ENCODE results near the gene SUSD3.

Gene SUSD3

DNA sequence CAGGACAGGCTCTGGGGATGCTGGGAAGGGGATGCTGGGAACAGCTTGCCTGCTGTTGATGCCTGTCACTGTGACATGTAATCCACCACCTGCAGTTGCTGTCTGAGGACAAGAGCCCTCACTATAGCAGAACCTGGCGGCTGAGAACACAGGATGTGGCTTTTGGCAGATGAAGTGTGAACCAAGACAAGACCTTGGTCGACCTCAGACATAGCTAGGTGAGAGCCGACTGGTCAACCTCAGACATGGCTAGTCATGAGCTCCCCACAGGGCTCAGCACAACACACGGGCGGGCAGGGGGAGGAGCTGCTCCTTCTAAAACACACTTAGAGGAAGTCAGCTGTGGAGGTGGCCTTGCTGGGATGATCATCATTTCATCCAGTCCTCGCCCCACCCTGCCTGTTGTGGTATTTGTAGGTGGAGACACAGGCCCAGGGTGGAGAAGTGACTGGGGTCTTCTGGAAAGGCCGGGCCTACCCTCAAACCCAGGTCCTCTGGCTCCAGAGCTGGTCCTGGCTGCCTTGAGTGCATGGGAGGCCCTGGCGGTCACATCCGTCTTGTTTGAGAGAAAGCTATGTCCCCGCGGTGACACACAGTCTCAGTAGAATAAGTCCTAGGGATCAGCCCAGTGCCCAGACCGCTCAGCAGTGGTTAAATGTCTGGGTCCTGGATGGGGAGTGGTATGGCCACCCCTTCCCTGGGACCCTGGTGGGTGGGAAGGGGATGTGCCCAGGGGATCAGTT lies 6.1 kb downstream of the SUSD3 start:
- TF ChIP-seq EP300 (IDR thresholded peaks at IDR 0.05; ENCODE audit: borderline replicate concordance): no peak
- no peak for TF ChIP-seq YY1 (IDR thresholded peaks at IDR 0.05; ENCODE audit: low read depth)
- TF ChIP-seq, protein P1, sequence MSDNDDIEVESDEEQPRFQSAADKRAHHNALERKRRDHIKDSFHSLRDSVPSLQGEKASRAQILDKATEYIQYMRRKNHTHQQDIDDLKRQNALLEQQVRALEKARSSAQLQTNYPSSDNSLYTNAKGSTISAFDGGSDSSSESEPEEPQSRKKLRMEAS (IDR thresholded peaks at IDR 0.05): no peak
- TF ChIP-seq TEAD4 (IDR thresholded peaks at IDR 0.05): no peak
- no peak for TF ChIP-seq FOXM1 (IDR thresholded peaks at IDR 0.05; ENCODE audit: borderline replicate concordance, low read depth)
- no peak for TF ChIP-seq ZBTB7A (IDR thresholded peaks at IDR 0.05; ENCODE audit: low read depth)
- TF ChIP-seq TCF12 (IDR thresholded peaks at IDR 0.05; ENCODE audit: low read depth): no peak
- no peak for TF ChIP-seq RAD21 (IDR thresholded peaks at IDR 0.05; ENCODE audit: low read depth)
- TF ChIP-seq, protein P2, sequence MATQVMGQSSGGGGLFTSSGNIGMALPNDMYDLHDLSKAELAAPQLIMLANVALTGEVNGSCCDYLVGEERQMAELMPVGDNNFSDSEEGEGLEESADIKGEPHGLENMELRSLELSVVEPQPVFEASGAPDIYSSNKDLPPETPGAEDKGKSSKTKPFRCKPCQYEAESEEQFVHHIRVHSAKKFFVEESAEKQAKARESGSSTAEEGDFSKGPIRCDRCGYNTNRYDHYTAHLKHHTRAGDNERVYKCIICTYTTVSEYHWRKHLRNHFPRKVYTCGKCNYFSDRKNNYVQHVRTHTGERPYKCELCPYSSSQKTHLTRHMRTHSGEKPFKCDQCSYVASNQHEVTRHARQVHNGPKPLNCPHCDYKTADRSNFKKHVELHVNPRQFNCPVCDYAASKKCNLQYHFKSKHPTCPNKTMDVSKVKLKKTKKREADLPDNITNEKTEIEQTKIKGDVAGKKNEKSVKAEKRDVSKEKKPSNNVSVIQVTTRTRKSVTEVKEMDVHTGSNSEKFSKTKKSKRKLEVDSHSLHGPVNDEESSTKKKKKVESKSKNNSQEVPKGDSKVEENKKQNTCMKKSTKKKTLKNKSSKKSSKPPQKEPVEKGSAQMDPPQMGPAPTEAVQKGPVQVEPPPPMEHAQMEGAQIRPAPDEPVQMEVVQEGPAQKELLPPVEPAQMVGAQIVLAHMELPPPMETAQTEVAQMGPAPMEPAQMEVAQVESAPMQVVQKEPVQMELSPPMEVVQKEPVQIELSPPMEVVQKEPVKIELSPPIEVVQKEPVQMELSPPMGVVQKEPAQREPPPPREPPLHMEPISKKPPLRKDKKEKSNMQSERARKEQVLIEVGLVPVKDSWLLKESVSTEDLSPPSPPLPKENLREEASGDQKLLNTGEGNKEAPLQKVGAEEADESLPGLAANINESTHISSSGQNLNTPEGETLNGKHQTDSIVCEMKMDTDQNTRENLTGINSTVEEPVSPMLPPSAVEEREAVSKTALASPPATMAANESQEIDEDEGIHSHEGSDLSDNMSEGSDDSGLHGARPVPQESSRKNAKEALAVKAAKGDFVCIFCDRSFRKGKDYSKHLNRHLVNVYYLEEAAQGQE (IDR thresholded peaks at IDR 0.05; ENCODE audit: low read depth): no peak
- TF ChIP-seq CREB1 (IDR thresholded peaks at IDR 0.05; ENCODE audit: low read depth): no peak
- no peak for TF ChIP-seq TAF1 (IDR thresholded peaks at IDR 0.05; ENCODE audit: low read depth)
- TF ChIP-seq EGR1 (IDR thresholded peaks at IDR 0.05): no peak
- no peak for TF ChIP-seq NFIC (IDR thresholded peaks at IDR 0.05)
- no peak for TF ChIP-seq CEBPB (IDR thresholded peaks at IDR 0.05)
- TF ChIP-seq, protein P3, sequence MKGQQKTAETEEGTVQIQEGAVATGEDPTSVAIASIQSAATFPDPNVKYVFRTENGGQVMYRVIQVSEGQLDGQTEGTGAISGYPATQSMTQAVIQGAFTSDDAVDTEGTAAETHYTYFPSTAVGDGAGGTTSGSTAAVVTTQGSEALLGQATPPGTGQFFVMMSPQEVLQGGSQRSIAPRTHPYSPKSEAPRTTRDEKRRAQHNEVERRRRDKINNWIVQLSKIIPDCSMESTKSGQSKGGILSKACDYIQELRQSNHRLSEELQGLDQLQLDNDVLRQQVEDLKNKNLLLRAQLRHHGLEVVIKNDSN (IDR thresholded peaks at IDR 0.05): no peak

DNA sequence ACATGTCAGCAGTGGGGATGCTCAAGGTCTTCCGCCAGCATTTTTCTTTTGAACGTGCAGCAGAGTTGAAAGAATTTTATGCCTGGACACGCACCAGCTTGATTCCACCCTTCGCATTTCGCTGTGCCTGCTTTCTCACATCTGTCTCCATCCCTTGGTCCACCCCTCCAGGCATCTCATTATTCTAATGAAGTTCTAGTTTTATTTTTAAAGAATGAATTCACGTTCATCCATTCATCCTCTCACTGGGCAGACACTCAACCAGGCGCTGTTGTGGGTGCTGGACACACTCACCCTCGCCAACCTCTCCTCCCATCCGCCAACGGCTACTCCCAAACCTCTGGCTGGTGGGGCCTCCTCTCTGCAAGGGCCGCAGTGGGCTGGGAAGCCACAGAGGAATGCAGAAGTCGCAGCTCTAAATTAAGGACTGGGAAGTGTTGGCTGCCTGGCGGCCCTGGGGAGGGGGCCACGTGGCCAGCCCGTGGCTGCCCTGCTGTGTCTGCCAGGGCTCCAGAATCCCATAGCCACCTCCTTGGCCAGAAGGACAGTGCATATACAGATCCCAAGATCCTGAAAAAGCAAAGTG lies 6.7 kb downstream of the SUSD3 start:
- no peak for TF ChIP-seq EP300 (IDR thresholded peaks at IDR 0.05; ENCODE audit: borderline replicate concordance)

DNA sequence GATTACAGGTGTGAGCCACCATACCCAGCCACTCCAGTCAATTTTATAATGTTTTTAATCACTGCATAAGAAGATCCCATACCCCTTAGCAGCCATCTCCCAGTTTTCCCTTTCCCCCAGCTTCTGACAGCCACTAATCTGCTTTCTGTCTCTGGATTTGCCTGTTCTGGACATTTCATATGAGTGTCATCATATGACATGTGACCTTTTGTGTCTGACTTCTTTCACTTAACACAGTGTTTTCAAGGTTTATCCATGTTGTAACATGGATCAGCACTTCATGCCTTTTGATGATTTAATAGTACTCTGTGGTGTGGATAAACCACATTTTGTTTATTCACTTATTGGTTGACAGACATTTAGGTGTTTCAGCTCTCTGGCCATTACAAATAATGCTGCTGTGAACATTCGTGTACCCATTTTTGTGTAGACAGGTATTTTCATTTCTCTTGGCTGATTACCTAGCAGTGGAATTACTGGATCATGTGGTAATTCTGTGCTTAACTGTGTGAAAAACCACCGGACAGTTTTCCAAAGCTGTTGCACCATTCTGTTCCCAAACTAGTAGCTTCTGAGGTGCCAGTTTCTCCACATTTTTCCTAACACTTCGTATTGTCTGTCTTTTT lies 8.6 kb downstream of the SUSD3 start:
- TF ChIP-seq, protein P2 (IDR thresholded peaks at IDR 0.05; ENCODE audit: low read depth): no peak
- TF ChIP-seq CEBPB (IDR thresholded peaks at IDR 0.05) (no peak), ZBTB7A (IDR thresholded peaks at IDR 0.05; ENCODE audit: low read depth) (no peak), TEAD4 (IDR thresholded peaks at IDR 0.05) (no peak), NFIC (IDR thresholded peaks at IDR 0.05) (no peak), TAF1 (IDR thresholded peaks at IDR 0.05; ENCODE audit: low read depth) (no peak), EGR1 (IDR thresholded peaks at IDR 0.05) (no peak), FOXM1 (IDR thresholded peaks at IDR 0.05; ENCODE audit: borderline replicate concordance, low read depth) (no peak), RAD21 (IDR thresholded peaks at IDR 0.05; ENCODE audit: low read depth) (no peak), CREB1 (IDR thresholded peaks at IDR 0.05; ENCODE audit: low read depth) (no peak)
- TF ChIP-seq, protein P3 (IDR thresholded peaks at IDR 0.05): no peak

DNA sequence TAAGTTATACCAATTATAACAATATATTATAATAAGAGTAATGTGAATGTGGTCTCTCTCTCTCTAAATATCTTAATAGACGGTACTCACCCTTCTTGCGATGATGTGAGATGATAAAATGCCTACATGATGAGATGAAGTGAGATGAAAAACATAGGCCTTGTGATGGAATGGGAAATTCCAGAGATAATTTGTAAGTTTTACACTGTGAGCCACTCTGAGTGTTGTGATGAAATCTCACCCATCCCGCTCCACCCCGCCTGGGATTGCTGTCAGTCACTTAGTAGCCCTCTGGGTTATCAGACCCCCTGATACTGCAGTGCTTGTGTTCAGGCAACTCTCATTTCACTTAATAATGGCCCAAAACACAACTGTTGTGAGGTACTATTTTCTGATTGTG lies 10.5 kb downstream of the SUSD3 start:
- TF ChIP-seq, protein P3 (IDR thresholded peaks at IDR 0.05): no peak
- TF ChIP-seq CREB1 (IDR thresholded peaks at IDR 0.05; ENCODE audit: low read depth) (no peak), FOXM1 (IDR thresholded peaks at IDR 0.05; ENCODE audit: borderline replicate concordance, low read depth) (no peak), TAF1 (IDR thresholded peaks at IDR 0.05; ENCODE audit: low read depth) (no peak), TCF12 (IDR thresholded peaks at IDR 0.05; ENCODE audit: low read depth) (no peak), YY1 (IDR thresholded peaks at IDR 0.05; ENCODE audit: low read depth) (no peak), RAD21 (IDR thresholded peaks at IDR 0.05; ENCODE audit: low read depth) (no peak), NFIC (IDR thresholded peaks at IDR 0.05) (no peak), EGR1 (IDR thresholded peaks at IDR 0.05) (no peak), EP300 (IDR thresholded peaks at IDR 0.05; ENCODE audit: borderline replicate concordance) (no peak), CEBPB (IDR thresholded peaks at IDR 0.05) (no peak), TEAD4 (IDR thresholded peaks at IDR 0.05) (no peak), ZBTB7A (IDR thresholded peaks at IDR 0.05; ENCODE audit: low read depth) (no peak)
- TF ChIP-seq, protein P2 (IDR thresholded peaks at IDR 0.05; ENCODE audit: low read depth): no peak
- TF ChIP-seq, protein P1 (IDR thresholded peaks at IDR 0.05): no peak
